GM23338 (cell line): Measurements from ENCODE around the gene ECSCR. TPM values are rescaled to one million over a fixed set of nuclear protein-coding genes. Genes with fewer than 3 reads are reported as not detected.

Source experiments
- ATAC-seq: fragments of 200-7000 bp; cut with Tn5 transposase; 3 replicates; pipeline ENCODE4 v1.9.1; 2020
- DNase-seq: peaks from one replicate; pipeline ENCODE4 v3.0.0-alpha.2; 2015; ENCODE audit warnings: low spot score
- H2AFZ ChIP-seq: fragments of 200-600 bp; sonication (generic); 2 replicates; pipeline ENCODE4 v1.8.0; 2016; ENCODE audit warnings: antibody characterized with exemption, mild to moderate bottlenecking, moderate library complexity
- H3F3A ChIP-seq: fragments of 200-600 bp; sonication (generic); replicated peaks from 2 replicates; pipeline ENCODE4 v1.8.0; 2017; ENCODE audit warnings: antibody characterized with exemption, mixed run types, low read depth
- H3K27ac ChIP-seq: fragments of 200-600 bp; sonication (generic); 2 replicates; pipeline ENCODE4 v1.6.1; 2016; ENCODE audit warnings: low read depth
- H3K27me3 ChIP-seq: fragments of 200-600 bp; sonication (generic); 2 replicates; pipeline ENCODE4 v1.8.0; 2016; ENCODE audit warnings: mild to moderate bottlenecking, mixed run types, moderate library complexity; ENCODE audit not compliant: insufficient read depth
- H3K36me3 ChIP-seq: fragments of 200-600 bp; sonication (generic); 2 replicates; pipeline ENCODE4 v1.8.0; 2016; ENCODE audit warnings: mild to moderate bottlenecking; ENCODE audit not compliant: insufficient read depth
- H3K4me1 ChIP-seq: fragments of 200-600 bp; sonication (generic); 2 replicates; pipeline ENCODE4 v1.8.0; 2016; ENCODE audit warnings: mild to moderate bottlenecking, moderate library complexity; ENCODE audit not compliant: insufficient read depth
- H3K4me2 ChIP-seq: fragments of 200-600 bp; sonication (generic); 2 replicates; pipeline ENCODE4 v1.7.1; 2017; ENCODE audit warnings: mixed run types
- H3K4me3 ChIP-seq: fragments of 200-600 bp; sonication (generic); 2 replicates; pipeline ENCODE4 v1.6.1; 2016; ENCODE audit warnings: mixed run types
- H3K79me2 ChIP-seq: fragments of 200-600 bp; sonication (generic); replicated peaks from 2 replicates; pipeline ENCODE4 v1.8.0; 2017; ENCODE audit warnings: mild to moderate bottlenecking; ENCODE audit not compliant: insufficient read depth
- H3K9me2 ChIP-seq: fragments of 200-600 bp; sonication (generic); 2 replicates; pipeline ENCODE4 v1.8.0; 2017; ENCODE audit not compliant: insufficient read depth
- H4K20me1 ChIP-seq: fragments of 200-600 bp; sonication (generic); replicated peaks from 2 replicates; pipeline ENCODE4 v1.8.0; 2017; ENCODE audit warnings: mild to moderate bottlenecking; ENCODE audit not compliant: insufficient read depth
- H3K27ac Mint-ChIP-seq: 2 replicates; pipeline ENCODE4 v1.8.0; 2020; ENCODE audit warnings: inconsistent platforms, mild to moderate bottlenecking, moderate library complexity, mixed read lengths
- H3K27me3 Mint-ChIP-seq: 3 replicates; pipeline ENCODE4 v1.8.0; 2022; ENCODE audit warnings: low read depth, mild to moderate bottlenecking, moderate library complexity, mixed read lengths, inconsistent platforms; ENCODE audit not compliant: insufficient read depth, poor library complexity
- H3K36me3 Mint-ChIP-seq: 3 replicates; pipeline ENCODE4 v1.8.0; 2021; ENCODE audit warnings: low read depth, mild to moderate bottlenecking, inconsistent platforms, moderate library complexity, mixed read lengths
- H3K4me1 Mint-ChIP-seq: 3 replicates; pipeline ENCODE4 v1.8.0; 2020; ENCODE audit warnings: mild to moderate bottlenecking, inconsistent platforms, mixed read lengths
- H3K4me3 Mint-ChIP-seq: 3 replicates; pipeline ENCODE4 v1.8.0; 2021; ENCODE audit warnings: moderate library complexity, mild to moderate bottlenecking, inconsistent platforms, mixed read lengths
- H3K9me3 Mint-ChIP-seq: 3 replicates; pipeline ENCODE4 v1.8.0; 2020; ENCODE audit warnings: moderate library complexity, mild to moderate bottlenecking, inconsistent platforms, mixed read lengths
- CREB1 ChIP-seq: fragments of 250-450 bp; sonication (Bioruptor Pico); IDR thresholded peaks from 2 replicates; pipeline ENCODE4 v1.5.0; 2020; ENCODE audit warnings: low read depth, mild to moderate bottlenecking, moderate library complexity
- EZH2 ChIP-seq: fragments of 200-600 bp; sonication (generic); IDR thresholded peaks from one replicate; pipeline ENCODE4 v1.8.0; 2017; ENCODE audit warnings: antibody characterized with exemption, mild to moderate bottlenecking, low read depth; ENCODE audit not compliant: unreplicated experiment
- EZH2phosphoT487 ChIP-seq: fragments of 200-600 bp; sonication (generic); IDR thresholded peaks from one replicate; pipeline ENCODE4 v1.8.1; 2018; ENCODE audit warnings: antibody characterized with exemption; ENCODE audit not compliant: unreplicated experiment
- JUNB ChIP-seq: IDR thresholded peaks from one replicate; pipeline ENCODE4 v1.6.1; 2016; ENCODE audit warnings: antibody characterized with exemption; ENCODE audit not compliant: unreplicated experiment
- NANOG ChIP-seq: IDR thresholded peaks from 2 replicates; pipeline ENCODE4 v1.6.1; 2016; ENCODE audit warnings: antibody characterized with exemption, borderline replicate concordance
- POLR2AphosphoS5 ChIP-seq: IDR thresholded peaks from 2 replicates; pipeline ENCODE4 v1.6.1; 2016; ENCODE audit warnings: antibody characterized with exemption, low read depth
- STAT1 ChIP-seq: IDR thresholded peaks from one replicate; pipeline ENCODE4 v1.6.1; 2016; ENCODE audit warnings: antibody characterized with exemption; ENCODE audit not compliant: unreplicated experiment
- ZNF114 ChIP-seq: fragments of 250-450 bp; sonication (Bioruptor Pico); IDR thresholded peaks from 2 replicates; pipeline ENCODE4 v1.5.0; 2020; ENCODE audit warnings: mild to moderate bottlenecking, moderate library complexity
- ZNF331 ChIP-seq: fragments of 250-450 bp; sonication (Bioruptor Pico); IDR thresholded peaks from 2 replicates; pipeline ENCODE4 v1.5.0; 2020; ENCODE audit warnings: low read depth, mild to moderate bottlenecking, moderate library complexity
- polyA plus RNA-seq: library from polyadenylated mRNA; unstranded; fragments of >200 nt; fragmentation: Nextera tagmentation; extraction: Ambion mirVana; gene quantifications from 2 replicates; pipeline ENCODE4 v1.2.1, GENCODE V29; 2016
- total RNA-seq: library from RNA; depleted of rRNA; stranded (reverse); fragments of >200 nt; shearing (Covaris generic); gene quantifications from 2 replicates; pipeline ENCODE4 v1.2.3, GENCODE V29; 2014
- TF ChIP-seq, protein P1 (sequence below), 2 experiments: fragments of 200-600 bp in 1 of 2; sonication (generic) in 1 of 2; conservative IDR thresholded peaks; 2 replicates each; pipeline versions ENCODE4 v1.5.1 to v1.6.1; 2016 to 2017; ENCODE audit warnings: antibody characterized with exemption in 2 of 2, low read depth in 2 of 2, mild to moderate bottlenecking in 2 of 2, moderate library complexity in 1 of 2
- TF ChIP-seq, protein P2 (sequence below): IDR thresholded peaks from 2 replicates; pipeline ENCODE4 v1.6.1; 2016; ENCODE audit warnings: antibody characterized with exemption
- TF ChIP-seq, protein P3 (sequence below): fragments of 250-450 bp; sonication (Bioruptor Pico); IDR thresholded peaks from 2 replicates; pipeline ENCODE4 v1.5.0; 2020; ENCODE audit warnings: mild to moderate bottlenecking, moderate library complexity
- TF ChIP-seq, protein P4 (sequence below): IDR thresholded peaks from one replicate; pipeline ENCODE4 v1.6.1; 2018; ENCODE audit warnings: antibody characterized with exemption; ENCODE audit not compliant: unreplicated experiment

ECSCR gene
- total and polyA plus RNA-seq, 2 experiments from 2014 or later, result 2.2 to 2.6 TPM

DNA sequence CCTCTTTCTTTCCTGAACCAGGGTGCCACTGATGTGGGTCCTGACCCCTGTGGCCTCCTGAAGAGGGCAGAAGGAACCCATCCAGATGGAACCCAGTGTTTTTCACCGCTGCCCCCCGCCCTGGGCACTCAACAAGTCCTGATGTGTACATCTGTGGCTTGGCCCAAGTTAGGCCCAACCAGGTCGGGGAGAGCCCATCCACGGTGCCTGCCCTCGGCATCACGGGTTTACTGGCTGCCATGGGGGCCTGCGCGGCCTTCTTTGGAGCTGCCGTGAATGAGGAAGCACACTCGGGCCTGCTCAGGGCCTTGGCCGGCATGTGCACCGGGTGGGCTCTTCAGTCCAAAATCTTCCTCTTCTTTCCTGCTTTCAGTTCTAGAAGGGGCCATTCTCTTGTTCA, 5.8 kb downstream of the ECSCR start:
- Histone ChIP-seq H3K36me3 (no peaks in the 10 kb centered on the region; the same call in 1 of the 2 replicates), H3K4me1 (0 out of 2 replicates have a peak, but pooled peaks cover 8% of the 10 kb centered on the region), H3K9me2 (no peaks in the 10 kb centered on the region), H3K27ac (no peak overlapping the region), H3K27me3 (no peaks in the 10 kb centered on the region), H3K4me3 (no peak overlapping the region), H3K4me2 (no peak overlapping the region), H4K20me1 (no peaks in the 10 kb centered on the region), H2AFZ (peak overlapping the region; percentile 47; the same call in 1 of the 2 replicates), H3K79me2 (no peaks in the 10 kb centered on the region), H3F3A (0 out of 2 replicates have a peak, but pooled peaks cover 6% of the 10 kb centered on the region)
- Mint-ChIP-seq H3K27ac (no peak overlapping the region), H3K27me3 (peaks cover 13% of the 10 kb centered on the region), H3K4me3 (no peak overlapping the region), H3K4me1 (peaks cover 21% of the 10 kb centered on the region), H3K9me3 (no peaks in the 10 kb centered on the region), H3K36me3 (no peaks in the 10 kb centered on the region; the same call in 2 of the 3 replicates)
- DNase-seq, result no peak
- ATAC-seq, result no peak
- TF ChIP-seq ZNF331 (CRISPR knock-in tag) (no peak), NANOG (no peak), ZNF114 (CRISPR knock-in tag) (no peak), JUNB (no peak), POLR2AphosphoS5 (no peak), CREB1 (CRISPR knock-in tag) (no peak), EZH2 (no peak), STAT1 (no peak), EZH2phosphoT487 (no peak)
- TF ChIP-seq, protein P1, sequence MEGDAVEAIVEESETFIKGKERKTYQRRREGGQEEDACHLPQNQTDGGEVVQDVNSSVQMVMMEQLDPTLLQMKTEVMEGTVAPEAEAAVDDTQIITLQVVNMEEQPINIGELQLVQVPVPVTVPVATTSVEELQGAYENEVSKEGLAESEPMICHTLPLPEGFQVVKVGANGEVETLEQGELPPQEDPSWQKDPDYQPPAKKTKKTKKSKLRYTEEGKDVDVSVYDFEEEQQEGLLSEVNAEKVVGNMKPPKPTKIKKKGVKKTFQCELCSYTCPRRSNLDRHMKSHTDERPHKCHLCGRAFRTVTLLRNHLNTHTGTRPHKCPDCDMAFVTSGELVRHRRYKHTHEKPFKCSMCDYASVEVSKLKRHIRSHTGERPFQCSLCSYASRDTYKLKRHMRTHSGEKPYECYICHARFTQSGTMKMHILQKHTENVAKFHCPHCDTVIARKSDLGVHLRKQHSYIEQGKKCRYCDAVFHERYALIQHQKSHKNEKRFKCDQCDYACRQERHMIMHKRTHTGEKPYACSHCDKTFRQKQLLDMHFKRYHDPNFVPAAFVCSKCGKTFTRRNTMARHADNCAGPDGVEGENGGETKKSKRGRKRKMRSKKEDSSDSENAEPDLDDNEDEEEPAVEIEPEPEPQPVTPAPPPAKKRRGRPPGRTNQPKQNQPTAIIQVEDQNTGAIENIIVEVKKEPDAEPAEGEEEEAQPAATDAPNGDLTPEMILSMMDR (conservative IDR thresholded peaks at IDR 0.05; ENCODE audit: low read depth in 2 of 2), result no peak
- TF ChIP-seq, protein P2, sequence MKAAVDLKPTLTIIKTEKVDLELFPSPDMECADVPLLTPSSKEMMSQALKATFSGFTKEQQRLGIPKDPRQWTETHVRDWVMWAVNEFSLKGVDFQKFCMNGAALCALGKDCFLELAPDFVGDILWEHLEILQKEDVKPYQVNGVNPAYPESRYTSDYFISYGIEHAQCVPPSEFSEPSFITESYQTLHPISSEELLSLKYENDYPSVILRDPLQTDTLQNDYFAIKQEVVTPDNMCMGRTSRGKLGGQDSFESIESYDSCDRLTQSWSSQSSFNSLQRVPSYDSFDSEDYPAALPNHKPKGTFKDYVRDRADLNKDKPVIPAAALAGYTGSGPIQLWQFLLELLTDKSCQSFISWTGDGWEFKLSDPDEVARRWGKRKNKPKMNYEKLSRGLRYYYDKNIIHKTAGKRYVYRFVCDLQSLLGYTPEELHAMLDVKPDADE, result no peak
- TF ChIP-seq, protein P3, sequence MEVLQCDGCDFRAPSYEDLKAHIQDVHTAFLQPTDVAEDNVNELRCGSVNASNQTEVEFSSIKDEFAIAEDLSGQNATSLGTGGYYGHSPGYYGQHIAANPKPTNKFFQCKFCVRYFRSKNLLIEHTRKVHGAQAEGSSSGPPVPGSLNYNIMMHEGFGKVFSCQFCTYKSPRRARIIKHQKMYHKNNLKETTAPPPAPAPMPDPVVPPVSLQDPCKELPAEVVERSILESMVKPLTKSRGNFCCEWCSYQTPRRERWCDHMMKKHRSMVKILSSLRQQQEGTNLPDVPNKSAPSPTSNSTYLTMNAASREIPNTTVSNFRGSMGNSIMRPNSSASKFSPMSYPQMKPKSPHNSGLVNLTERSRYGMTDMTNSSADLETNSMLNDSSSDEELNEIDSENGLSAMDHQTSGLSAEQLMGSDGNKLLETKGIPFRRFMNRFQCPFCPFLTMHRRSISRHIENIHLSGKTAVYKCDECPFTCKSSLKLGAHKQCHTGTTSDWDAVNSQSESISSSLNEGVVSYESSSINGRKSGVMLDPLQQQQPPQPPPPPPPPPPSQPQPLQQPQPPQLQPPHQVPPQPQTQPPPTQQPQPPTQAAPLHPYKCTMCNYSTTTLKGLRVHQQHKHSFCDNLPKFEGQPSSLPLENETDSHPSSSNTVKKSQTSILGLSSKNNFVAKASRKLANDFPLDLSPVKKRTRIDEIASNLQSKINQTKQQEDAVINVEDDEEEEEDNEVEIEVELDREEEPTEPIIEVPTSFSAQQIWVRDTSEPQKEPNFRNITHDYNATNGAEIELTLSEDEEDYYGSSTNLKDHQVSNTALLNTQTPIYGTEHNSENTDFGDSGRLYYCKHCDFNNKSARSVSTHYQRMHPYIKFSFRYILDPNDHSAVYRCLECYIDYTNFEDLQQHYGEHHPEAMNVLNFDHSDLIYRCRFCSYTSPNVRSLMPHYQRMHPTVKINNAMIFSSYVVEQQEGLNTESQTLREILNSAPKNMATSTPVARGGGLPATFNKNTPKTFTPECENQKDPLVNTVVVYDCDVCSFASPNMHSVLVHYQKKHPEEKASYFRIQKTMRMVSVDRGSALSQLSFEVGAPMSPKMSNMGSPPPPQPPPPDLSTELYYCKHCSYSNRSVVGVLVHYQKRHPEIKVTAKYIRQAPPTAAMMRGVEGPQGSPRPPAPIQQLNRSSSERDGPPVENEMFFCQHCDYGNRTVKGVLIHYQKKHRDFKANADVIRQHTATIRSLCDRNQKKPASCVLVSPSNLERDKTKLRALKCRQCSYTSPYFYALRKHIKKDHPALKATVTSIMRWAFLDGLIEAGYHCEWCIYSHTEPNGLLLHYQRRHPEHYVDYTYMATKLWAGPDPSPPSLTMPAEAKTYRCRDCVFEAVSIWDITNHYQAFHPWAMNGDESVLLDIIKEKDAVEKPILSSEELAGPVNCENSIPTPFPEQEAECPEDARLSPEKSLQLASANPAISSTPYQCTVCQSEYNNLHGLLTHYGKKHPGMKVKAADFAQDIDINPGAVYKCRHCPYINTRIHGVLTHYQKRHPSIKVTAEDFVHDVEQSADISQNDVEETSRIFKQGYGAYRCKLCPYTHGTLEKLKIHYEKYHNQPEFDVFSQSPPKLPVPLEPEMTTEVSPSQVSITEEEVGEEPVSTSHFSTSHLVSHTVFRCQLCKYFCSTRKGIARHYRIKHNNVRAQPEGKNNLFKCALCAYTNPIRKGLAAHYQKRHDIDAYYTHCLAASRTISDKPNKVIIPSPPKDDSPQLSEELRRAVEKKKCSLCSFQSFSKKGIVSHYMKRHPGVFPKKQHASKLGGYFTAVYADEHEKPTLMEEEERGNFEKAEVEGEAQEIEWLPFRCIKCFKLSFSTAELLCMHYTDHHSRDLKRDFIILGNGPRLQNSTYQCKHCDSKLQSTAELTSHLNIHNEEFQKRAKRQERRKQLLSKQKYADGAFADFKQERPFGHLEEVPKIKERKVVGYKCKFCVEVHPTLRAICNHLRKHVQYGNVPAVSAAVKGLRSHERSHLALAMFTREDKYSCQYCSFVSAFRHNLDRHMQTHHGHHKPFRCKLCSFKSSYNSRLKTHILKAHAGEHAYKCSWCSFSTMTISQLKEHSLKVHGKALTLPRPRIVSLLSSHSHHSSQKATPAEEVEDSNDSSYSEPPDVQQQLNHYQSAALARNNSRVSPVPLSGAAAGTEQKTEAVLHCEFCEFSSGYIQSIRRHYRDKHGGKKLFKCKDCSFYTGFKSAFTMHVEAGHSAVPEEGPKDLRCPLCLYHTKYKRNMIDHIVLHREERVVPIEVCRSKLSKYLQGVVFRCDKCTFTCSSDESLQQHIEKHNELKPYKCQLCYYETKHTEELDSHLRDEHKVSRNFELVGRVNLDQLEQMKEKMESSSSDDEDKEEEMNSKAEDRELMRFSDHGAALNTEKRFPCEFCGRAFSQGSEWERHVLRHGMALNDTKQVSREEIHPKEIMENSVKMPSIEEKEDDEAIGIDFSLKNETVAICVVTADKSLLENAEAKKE, result no peak
- TF ChIP-seq, protein P4, sequence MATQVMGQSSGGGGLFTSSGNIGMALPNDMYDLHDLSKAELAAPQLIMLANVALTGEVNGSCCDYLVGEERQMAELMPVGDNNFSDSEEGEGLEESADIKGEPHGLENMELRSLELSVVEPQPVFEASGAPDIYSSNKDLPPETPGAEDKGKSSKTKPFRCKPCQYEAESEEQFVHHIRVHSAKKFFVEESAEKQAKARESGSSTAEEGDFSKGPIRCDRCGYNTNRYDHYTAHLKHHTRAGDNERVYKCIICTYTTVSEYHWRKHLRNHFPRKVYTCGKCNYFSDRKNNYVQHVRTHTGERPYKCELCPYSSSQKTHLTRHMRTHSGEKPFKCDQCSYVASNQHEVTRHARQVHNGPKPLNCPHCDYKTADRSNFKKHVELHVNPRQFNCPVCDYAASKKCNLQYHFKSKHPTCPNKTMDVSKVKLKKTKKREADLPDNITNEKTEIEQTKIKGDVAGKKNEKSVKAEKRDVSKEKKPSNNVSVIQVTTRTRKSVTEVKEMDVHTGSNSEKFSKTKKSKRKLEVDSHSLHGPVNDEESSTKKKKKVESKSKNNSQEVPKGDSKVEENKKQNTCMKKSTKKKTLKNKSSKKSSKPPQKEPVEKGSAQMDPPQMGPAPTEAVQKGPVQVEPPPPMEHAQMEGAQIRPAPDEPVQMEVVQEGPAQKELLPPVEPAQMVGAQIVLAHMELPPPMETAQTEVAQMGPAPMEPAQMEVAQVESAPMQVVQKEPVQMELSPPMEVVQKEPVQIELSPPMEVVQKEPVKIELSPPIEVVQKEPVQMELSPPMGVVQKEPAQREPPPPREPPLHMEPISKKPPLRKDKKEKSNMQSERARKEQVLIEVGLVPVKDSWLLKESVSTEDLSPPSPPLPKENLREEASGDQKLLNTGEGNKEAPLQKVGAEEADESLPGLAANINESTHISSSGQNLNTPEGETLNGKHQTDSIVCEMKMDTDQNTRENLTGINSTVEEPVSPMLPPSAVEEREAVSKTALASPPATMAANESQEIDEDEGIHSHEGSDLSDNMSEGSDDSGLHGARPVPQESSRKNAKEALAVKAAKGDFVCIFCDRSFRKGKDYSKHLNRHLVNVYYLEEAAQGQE, result no peak
